ENCODE results near the gene KCNH8.

GRCh38 chr3:19428729-19429128 is 280.4 kb downstream of the KCNH8 start:
- TF ChIP-seq CTCF (IDR thresholded peaks at IDR 0.05; ENCODE audit: low read depth, low read length, poor library complexity, severe bottlenecking) (no peak), EZH2phosphoT487 (IDR thresholded peaks at IDR 0.05; ENCODE audit: borderline replicate concordance, low read length) (no peak)

All from DOHH2 (cell line).